M059J (cell line): ENCODE data around the gene SUPT3H. TPM values are rescaled to one million over a fixed set of nuclear protein-coding genes. Genes with fewer than 3 reads are reported as not detected.
"Not testable (repeated sequence)": the region's sequence is repeated elsewhere in the genome, so short reads cannot be mapped to it uniquely, and the experiment has no call there.

Experiments used
- DNase-seq: peaks from one replicate; pipeline ENCODE4 v3.0.0-alpha.2; 2012; ENCODE audit warnings: low read depth
- total RNA-seq: library from RNA; depleted of rRNA; stranded (reverse); fragments of >200 nt; shearing (Covaris generic); gene quantifications from 2 replicates; pipeline ENCODE4 v1.2.3, GENCODE V29; 2014

The SUPT3H gene
- total RNA-seq, 1 experiment from 2014 or later, result 4.5 TPM

GRCh38 chr6:45184040-45184439 lies 193.7 kb downstream of the SUPT3H start:
- no peak for DNase-seq

- DNase-seq, result not testable (repeated sequence)
These were observed 201.4 kb downstream of the SUPT3H start for GRCh38 chr6:45176373-45176772.

- no peak for DNase-seq
These were observed 202.5 kb downstream of the SUPT3H start for GRCh38 chr6:45175272-45175671.

DNA sequence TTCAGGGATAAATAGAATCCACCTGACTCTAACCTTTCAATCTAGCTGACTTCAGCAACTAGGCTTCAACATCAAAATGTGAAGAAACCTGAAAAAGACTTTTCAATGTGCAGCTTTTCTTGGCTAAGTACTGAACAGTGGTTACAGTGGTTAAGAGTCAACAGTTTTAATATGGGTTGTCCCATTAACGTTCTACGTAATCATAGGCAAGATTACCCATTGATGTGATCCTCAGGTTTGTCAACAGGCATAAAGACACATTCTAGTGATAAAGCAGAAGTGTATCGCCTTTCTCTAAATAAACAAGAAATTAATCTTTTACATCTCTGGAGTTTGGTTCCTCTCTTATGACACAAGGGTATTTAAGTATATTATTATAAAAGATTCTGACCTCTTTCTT lies 203.7 kb downstream of the SUPT3H start:
- no peak for DNase-seq

DNA sequence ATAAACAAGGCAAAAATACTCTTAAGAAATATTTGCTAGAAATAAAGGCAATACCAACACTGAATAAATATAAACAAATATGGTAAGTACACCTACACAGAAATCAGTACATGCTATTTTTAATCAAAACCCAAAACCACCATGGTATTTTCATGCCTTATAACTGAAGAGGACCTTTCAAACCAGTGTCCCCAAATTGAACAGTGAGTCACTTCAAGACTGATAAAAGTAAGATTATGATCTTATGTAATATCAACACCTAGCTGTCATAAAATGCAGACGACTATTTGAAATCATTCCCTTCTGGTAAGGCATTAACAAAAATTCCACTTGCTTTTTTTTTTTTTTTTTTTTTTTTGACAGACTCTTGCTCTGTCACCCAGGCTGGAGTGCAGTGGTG lies 206.4 kb downstream of the SUPT3H start:
- no peak for DNase-seq

GRCh38 chr6:45170309-45170708 lies 207.4 kb downstream of the SUPT3H start:
- DNase-seq, result no peak

DNA sequence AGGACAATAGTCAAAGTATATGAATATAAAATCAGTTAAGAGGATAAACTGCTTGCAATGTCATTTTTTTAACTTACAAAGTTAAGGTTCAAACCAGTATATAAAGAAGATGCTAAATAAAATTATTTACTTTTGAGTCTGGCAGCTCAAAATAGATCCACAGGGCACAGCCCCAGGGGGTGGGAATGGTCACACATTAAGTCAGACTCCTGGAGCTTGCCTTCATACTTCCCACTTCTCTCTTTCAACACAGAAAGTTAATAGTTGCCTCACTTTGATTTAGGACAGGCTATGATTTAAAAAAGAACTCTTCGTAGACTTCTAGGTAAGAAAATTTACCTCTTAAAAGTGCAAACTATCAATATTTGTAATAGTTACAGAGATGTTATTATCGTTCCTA lies 207.9 kb downstream of the SUPT3H start:
- no peak for DNase-seq

GRCh38 chr6:45163952-45164766 lies 213.6 kb downstream of the SUPT3H start:
- peak; percentile 44 for DNase-seq

GRCh38 chr6:45160305-45160704 lies 217.4 kb downstream of the SUPT3H start:
- no peak for DNase-seq

DNA sequence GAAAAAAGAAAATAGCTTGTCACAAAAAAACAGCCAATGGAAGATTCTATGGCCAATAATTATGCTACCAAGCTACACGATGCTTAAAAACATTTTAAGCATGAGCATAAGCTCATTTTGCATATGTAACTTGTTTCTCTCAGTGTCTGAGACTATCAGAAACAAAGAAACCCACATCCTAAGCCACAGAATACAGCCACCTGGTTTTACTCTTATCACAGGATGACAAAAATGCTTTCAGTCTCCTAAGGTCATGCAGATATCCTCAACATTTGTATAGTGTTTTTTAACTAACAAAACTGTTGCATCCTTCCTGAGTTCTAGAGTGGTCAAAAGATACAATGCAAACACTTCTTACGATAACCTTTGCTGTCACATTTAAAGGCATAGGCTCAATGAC lies 221.7 kb downstream of the SUPT3H start:
- no peak for DNase-seq

- no peak for DNase-seq
These were observed 222.3 kb downstream of the SUPT3H start for GRCh38 chr6:45155341-45155894.

DNA sequence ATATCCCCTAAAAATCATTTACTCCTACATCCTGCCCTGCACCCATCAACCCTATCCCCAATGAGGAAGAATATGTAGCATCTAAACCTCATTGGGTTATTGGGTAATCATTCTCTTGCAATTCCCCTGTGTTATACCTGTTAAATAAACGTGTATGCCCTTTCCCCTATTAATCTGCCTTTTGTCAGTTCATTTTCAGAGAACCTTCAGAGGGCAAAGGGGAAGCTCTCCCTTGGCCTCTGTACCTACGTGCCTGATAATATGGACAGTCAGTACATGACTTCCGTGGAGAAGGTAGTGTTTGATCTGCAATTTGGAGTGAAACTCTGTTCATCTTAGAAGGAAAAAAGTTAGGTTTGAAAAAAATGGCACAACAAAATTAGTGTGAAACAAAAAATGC lies 223.1 kb downstream of the SUPT3H start:
- DNase-seq, result no peak

DNA sequence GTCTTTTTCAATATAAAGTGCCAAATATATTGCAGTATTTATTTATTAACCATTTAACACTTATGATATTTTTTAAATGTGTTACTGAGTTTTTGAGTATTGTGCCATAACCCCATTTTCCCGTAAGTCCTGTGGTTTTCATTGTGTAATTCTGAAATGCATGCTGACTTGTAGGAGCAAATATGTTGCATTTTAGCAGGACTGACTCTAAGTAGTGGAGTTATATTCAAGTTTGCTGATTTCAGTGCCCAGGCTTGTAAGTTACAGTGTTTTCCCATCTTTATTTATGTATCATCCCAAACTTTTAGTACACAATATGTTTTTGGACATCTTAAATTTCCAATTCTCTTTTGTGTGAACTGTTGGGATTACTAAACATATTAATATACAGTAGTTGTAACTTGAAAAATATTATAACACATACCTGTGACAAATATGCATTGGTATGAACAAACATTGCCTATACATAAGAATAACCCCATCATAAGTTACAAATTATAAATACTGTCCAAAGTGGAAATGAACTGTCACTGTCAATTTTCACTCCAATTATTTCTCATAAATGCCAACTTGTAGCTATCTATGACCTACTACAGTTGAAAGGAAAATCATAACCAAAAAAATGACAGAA lies 228.9 kb downstream of the SUPT3H start:
- DNase-seq, result no peak

- no peak for DNase-seq
These were observed 229.5 kb downstream of the SUPT3H start for GRCh38 chr6:45148278-45148677.

- DNase-seq, result not testable (repeated sequence)
These were observed 232.1 kb downstream of the SUPT3H start for GRCh38 chr6:45145658-45146057.

- no peak for DNase-seq
These were observed 239.0 kb downstream of the SUPT3H start for GRCh38 chr6:45138765-45139164.

DNA sequence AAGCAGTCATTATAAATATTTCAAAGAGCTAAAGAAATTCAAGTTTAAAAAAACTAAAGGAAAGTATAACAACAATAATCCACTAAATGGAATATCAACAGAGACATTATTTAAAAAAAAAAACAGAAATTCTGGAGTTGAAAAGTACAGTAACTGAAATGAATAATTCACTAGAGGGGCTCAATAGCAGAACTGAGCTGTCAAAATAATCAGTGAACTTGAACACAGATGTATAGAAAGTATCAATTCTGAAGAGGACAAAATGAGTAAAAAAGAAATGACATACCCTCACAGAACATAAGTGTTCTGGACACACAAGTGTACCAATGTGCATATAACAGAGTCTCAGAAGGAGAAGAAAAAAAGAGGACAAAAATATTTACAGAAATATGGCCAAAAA lies 241.2 kb downstream of the SUPT3H start:
- DNase-seq, result no peak

- no peak for DNase-seq
These were observed 245.0 kb downstream of the SUPT3H start for GRCh38 chr6:45132658-45133294.

DNA sequence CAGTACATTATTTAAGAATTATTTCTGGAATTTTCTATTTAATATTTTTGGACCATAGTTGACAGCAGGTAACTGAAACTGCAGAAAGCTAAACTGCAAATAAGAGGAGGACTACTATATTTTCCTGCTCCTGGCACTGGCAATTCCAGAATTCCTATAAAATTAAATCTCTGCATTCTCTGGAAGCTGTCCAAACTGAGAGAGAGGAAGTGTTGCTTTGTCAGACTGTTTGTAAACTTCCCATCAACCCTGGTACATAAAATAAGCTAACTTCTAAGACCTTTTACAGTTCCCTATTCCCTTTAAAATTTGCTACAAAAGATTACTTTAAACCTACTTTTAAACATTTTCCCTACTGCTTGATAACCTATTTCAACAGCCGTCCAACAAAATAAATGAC lies 245.7 kb downstream of the SUPT3H start:
- DNase-seq, result peak; percentile 62

DNA sequence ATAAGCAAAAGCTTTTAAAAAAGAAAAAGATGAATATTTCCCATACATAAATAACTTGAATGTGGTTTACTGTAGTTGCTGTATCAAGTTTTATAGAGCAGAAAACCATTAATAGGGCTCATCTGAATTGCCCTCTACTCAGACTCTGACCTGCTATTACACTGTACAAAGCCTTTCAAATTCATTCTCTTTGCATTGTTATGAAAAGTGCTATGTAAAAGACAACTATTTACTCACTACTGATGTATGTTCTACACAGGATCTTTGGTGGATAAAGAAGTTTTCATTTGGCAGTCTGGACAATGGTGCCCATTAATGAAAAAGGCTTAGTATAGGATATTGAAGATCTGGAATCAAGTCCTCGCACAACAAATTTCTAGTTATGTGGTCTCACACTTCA lies 248.7 kb downstream of the SUPT3H start:
- no peak for DNase-seq

GRCh38 chr6:45127185-45127584 lies 250.5 kb downstream of the SUPT3H start:
- no peak for DNase-seq

DNA sequence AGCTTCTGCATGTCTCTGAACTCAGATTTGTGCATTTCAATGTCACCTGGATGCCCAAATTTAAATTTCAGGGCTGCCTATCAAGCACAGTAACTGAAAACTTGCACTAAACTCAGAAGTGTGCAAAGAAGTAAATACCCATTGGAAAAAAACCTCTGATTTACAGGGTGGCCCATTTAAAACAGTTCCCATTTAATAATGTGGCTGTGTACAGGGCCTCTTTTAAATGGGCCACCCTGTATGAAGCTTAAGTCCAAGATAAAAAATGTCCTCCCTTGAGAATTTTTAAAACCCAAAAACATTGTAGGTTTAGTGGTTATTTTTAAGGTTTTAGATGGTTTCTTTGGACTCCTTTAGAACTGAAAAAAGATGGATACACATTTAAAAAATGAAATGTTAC lies 251.7 kb downstream of the SUPT3H start:
- DNase-seq, result no peak

- no peak for DNase-seq
These were observed 254.7 kb downstream of the SUPT3H start for GRCh38 chr6:45123023-45123422.
